IPS-18c (cell line): ENCODE results near the gene MAPK8IP3.
"Not testable (repeated sequence)": the region's sequence is repeated elsewhere in the genome, so short reads cannot be mapped to it uniquely, and the experiment has no call there.

Source experiments
- H3K4me3 ChIP-seq: 2 replicates; pipeline ENCODE4 v1.7.0; 2013; ENCODE audit warnings: low read depth, mild to moderate bottlenecking, low read length, moderate library complexity; ENCODE audit not compliant: insufficient read depth
- H3K9me3 ChIP-seq: one replicate; pipeline ENCODE4 v1.6.1; 2013; ENCODE audit warnings: mild to moderate bottlenecking, low read length, moderate library complexity; ENCODE audit not compliant: control insufficient read depth, insufficient read depth

MAPK8IP3 gene

GRCh38 chr16:1793578-1794220 is 87.7 kb downstream of the MAPK8IP3 start, which contains the start of gene IGFALS:
TSS of gene IGFALS (minus strand) at chr16:1793705. CDS start at chr16:1793652, 53 bp downstream.
- Histone ChIP-seq H3K9me3 (peaks cover 3% of the 10 kb centered on the region), H3K4me3 (no peak within 1 kb of the TSS)

GRCh38 chr16:1794221-1794871 is 88.4 kb downstream of the MAPK8IP3 start:
- peaks cover 3% of the 10 kb centered on the region for H3K9me3 ChIP-seq
- H3K4me3 ChIP-seq, result no peak overlapping the region

GRCh38 chr16:1794908-1795666 is 89.1 kb downstream of the MAPK8IP3 start:
- no peak overlapping the region for H3K4me3 ChIP-seq

GRCh38 chr16:1799263-1799662 is 93.3 kb downstream of the MAPK8IP3 start:
- H3K4me3 ChIP-seq, H3K9me3 ChIP-seq: not testable (repeated sequence)

More at GRCh38 chr16:1794908-1795666, 89.1 kb downstream of the MAPK8IP3 start:
- H3K9me3 ChIP-seq, result peaks cover 3% of the 10 kb centered on the region

GRCh38 chr16:1800701-1801100 is 94.7 kb downstream of the MAPK8IP3 start:
- H3K4me3 ChIP-seq, result no peak overlapping the region
- H3K9me3 ChIP-seq, result peaks cover 5% of the 10 kb centered on the region

- Histone ChIP-seq H3K4me3 (no peak overlapping the region), H3K9me3 (peaks cover 4% of the 10 kb centered on the region)
Measured at GRCh38 chr16:1807626-1808025, 101.6 kb downstream of the MAPK8IP3 start.

GRCh38 chr16:1808691-1809090 is 102.7 kb downstream of the MAPK8IP3 start:
- Histone ChIP-seq H3K9me3 (peaks cover 4% of the 10 kb centered on the region), H3K4me3 (no peak overlapping the region)

- Histone ChIP-seq H3K4me3 (no peak overlapping the region), H3K9me3 (peaks cover 4% of the 10 kb centered on the region)
Measured at GRCh38 chr16:1809281-1809801, 103.3 kb downstream of the MAPK8IP3 start.

- Histone ChIP-seq H3K4me3 (no peak overlapping the region), H3K9me3 (peaks cover 4% of the 10 kb centered on the region)
Measured at GRCh38 chr16:1810106-1810505, 104.1 kb downstream of the MAPK8IP3 start.

GRCh38 chr16:1810536-1810935 is 104.5 kb downstream of the MAPK8IP3 start:
- Histone ChIP-seq H3K9me3 (peaks cover 4% of the 10 kb centered on the region), H3K4me3 (no peak overlapping the region)

GRCh38 chr16:1812732-1813163 is 106.8 kb downstream of the MAPK8IP3 start:
- Histone ChIP-seq H3K9me3 (no peaks in the 10 kb centered on the region), H3K4me3 (no peak overlapping the region)

GRCh38 chr16:1815461-1815860 is 109.5 kb downstream of the MAPK8IP3 start:
- H3K4me3 ChIP-seq, result no peak overlapping the region
- no peaks in the 10 kb centered on the region for H3K9me3 ChIP-seq

- H3K9me3 ChIP-seq, result no peaks in the 10 kb centered on the region
- H3K4me3 ChIP-seq, result no peak overlapping the region
Measured at GRCh38 chr16:1816396-1817275, 110.6 kb downstream of the MAPK8IP3 start.

GRCh38 chr16:1817276-1817589 is 111.2 kb downstream of the MAPK8IP3 start:
- H3K9me3 ChIP-seq, result no peaks in the 10 kb centered on the region
- no peak overlapping the region for H3K4me3 ChIP-seq

- H3K9me3 ChIP-seq, result no peaks in the 10 kb centered on the region
- H3K4me3 ChIP-seq, result no peak overlapping the region
Measured at GRCh38 chr16:1817716-1818115, 111.7 kb downstream of the MAPK8IP3 start.

GRCh38 chr16:1818204-1818872 is 112.3 kb downstream of the MAPK8IP3 start:
- Histone ChIP-seq H3K9me3 (no peaks in the 10 kb centered on the region), H3K4me3 (no peak overlapping the region)
